ENCODE measurements around the gene DCLK2.

GRCh38 chr4:150161109-150161508 lies 82.9 kb downstream of the DCLK2 start:
- TF ChIP-seq, protein P1, sequence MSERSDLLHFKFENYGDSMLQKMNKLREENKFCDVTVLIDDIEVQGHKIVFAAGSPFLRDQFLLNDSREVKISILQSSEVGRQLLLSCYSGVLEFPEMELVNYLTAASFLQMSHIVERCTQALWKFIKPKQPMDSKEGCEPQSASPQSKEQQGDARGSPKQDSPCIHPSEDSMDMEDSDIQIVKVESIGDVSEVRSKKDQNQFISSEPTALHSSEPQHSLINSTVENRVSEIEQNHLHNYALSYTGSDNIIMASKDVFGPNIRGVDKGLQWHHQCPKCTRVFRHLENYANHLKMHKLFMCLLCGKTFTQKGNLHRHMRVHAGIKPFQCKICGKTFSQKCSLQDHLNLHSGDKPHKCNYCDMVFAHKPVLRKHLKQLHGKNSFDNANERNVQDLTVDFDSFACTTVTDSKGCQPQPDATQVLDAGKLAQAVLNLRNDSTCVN (tag by site-specific recombination; optimal IDR thresholded peaks at IDR 0.05) = no peak
- TF ChIP-seq ZNF449 (tag by site-specific recombination; IDR thresholded peaks at IDR 0.05) (no peak), ATF2 (tag by site-specific recombination; IDR thresholded peaks at IDR 0.05; ENCODE audit: low read depth) (no peak)
